K562 (cell line): Measurements from ENCODE around the gene RNF44. TPM values are rescaled to one million over a fixed set of nuclear protein-coding genes. Genes with fewer than 3 reads are reported as not detected.

Experiments
- ATAC-seq: fragments of 200-7000 bp; cut with Tn5 transposase; 3 replicates; pipeline ENCODE4 v1.9.1; 2020; ENCODE audit warnings: moderate library complexity
- BruUV-seq: library from RNA; stranded (reverse); fragments of 400-500 nt; replicated peaks from 2 replicates; lab custom pipeline; 2021; lab: Mats Ljungman, UMichigan
- CTCF ChIA-PET: fragments of 300-600 bp; formaldehyde crosslinking; extraction: SDS; loops from one replicate; lab custom pipeline; 2021; ENCODE audit warnings: low intra/inter-chr PET ratio; lab: Yijun Ruan, JAX
- POLR2A ChIA-PET: fragments of 300-600, 350-650 bp; sonication (Branson Sonifier 250); formaldehyde crosslinking; extraction: SDS; loops from one replicate; lab custom pipeline; 2021; ENCODE audit warnings: antibody characterized with exemption, inconsistent platforms; lab: Yijun Ruan, JAX
- DNase-seq, 4 experiments: peaks; one replicate each; pipeline versions ENCODE4 v3.0.0 to v3.0.0-alpha.2; 2011 to 2018; ENCODE audit warnings: low spot score in 3 of 4, mixed read lengths in 3 of 4; ENCODE audit errors: extremely low read depth in 1 of 4
- FAIRE-seq: peaks from 2 replicates; lab custom pipeline; 2011; peaks lifted over from hg19 to GRCh38; lab: Jason Lieb, UNC
- H2AFZ ChIP-seq: 2 replicates; pipeline ENCODE4 v1.6.0; 2011; ENCODE audit warnings: low read depth, low read length, control low read depth, inconsistent platforms
- H3K27ac ChIP-seq: fragments of 200-600 bp; 3 replicates; pipeline ENCODE4 v1.8.0; 2011; ENCODE audit warnings: low read depth, mild to moderate bottlenecking, control low read depth, inconsistent platforms, low read length, moderate library complexity, mixed read lengths; ENCODE audit errors: extremely low read depth
- H3K27me3 ChIP-seq, 2 experiments: fragments of 300-600 bp in 1 of 2; 2 replicates in 1 of 2; 3 replicates in 1 of 2; pipeline versions ENCODE4 v1.6.0 to v1.8.0; 2011; ENCODE audit warnings: inconsistent platforms in 2 of 2, low read length in 2 of 2, mild to moderate bottlenecking in 1 of 2, mixed read lengths in 1 of 2, moderate library complexity in 1 of 2; ENCODE audit not compliant: control insufficient read depth in 2 of 2, insufficient read depth in 2 of 2
- H3K36me3 ChIP-seq: fragments of 300-600 bp; 3 replicates; pipeline ENCODE4 v1.8.0; 2011; ENCODE audit warnings: mild to moderate bottlenecking, low read length, inconsistent platforms; ENCODE audit not compliant: control insufficient read depth, insufficient read depth
- H3K4me1 ChIP-seq, 2 experiments: fragments of 200-600 bp in 1 of 2; replicated peaks in 1 of 2; 2 replicates in 1 of 2; 3 replicates in 1 of 2; pipeline versions ENCODE4 v1.5.1 to v1.8.0; 2011; ENCODE audit warnings: inconsistent platforms in 2 of 2, low read length in 2 of 2, mild to moderate bottlenecking in 1 of 2, mixed read lengths in 1 of 2, moderate library complexity in 1 of 2; ENCODE audit not compliant: control insufficient read depth in 2 of 2, insufficient read depth in 2 of 2
- H3K4me2 ChIP-seq: 2 replicates; pipeline ENCODE4 v1.6.1; 2011; ENCODE audit warnings: low read length, control low read depth, inconsistent platforms, mixed read lengths; ENCODE audit not compliant: insufficient read depth
- H3K4me3 ChIP-seq: fragments of 200-600 bp; sonication (generic), shearing (Covaris generic); 2 replicates; pipeline ENCODE4 v1.5.1; 2016; ENCODE audit warnings: control low read depth, inconsistent platforms
- H3K79me2 ChIP-seq: fragments of 200-600 bp; 3 replicates; pipeline ENCODE4 v1.8.0; 2011; ENCODE audit warnings: low read length, inconsistent platforms; ENCODE audit not compliant: control insufficient read depth, insufficient read depth
- H3K9ac ChIP-seq, 2 experiments: 2 replicates each; pipeline versions ENCODE4 v1.6.0 to v1.6.1; 2011; ENCODE audit warnings: low read depth in 2 of 2, low read length in 2 of 2, control low read depth in 1 of 2, inconsistent platforms in 1 of 2, mild to moderate bottlenecking in 1 of 2, mixed read lengths in 1 of 2; ENCODE audit not compliant: insufficient read depth in 1 of 2
- H3K9me1 ChIP-seq: one replicate; pipeline ENCODE4 v1.6.0; 2011; ENCODE audit warnings: inconsistent platforms, mild to moderate bottlenecking, low read length, moderate library complexity; ENCODE audit not compliant: control insufficient read depth, insufficient read depth
- H3K9me3 ChIP-seq: replicated peaks from 2 replicates; pipeline ENCODE4 v1.5.1; 2011; ENCODE audit warnings: low read depth, low read length, inconsistent platforms; ENCODE audit not compliant: control insufficient read depth, insufficient read depth
- H4K20me1 ChIP-seq: replicated peaks from 2 replicates; pipeline ENCODE4 v1.6.1; 2011; ENCODE audit warnings: low read length, inconsistent platforms, mixed read lengths; ENCODE audit not compliant: control insufficient read depth, insufficient read depth
- HNRNPH1 ChIP-seq: fragments of 200-400 bp; formaldehyde crosslinking; optimal IDR thresholded peaks from 2 replicates; pipeline ENCODE3; 2017; ENCODE audit warnings: low read depth, mild to moderate bottlenecking, low read length, moderate library complexity
- PHTF2 ChIP-seq: fragments of 250-450 bp; sonication (Bioruptor Pico); IDR thresholded peaks from 2 replicates; pipeline ENCODE4 v1.5.0; 2021; ENCODE audit warnings: mild to moderate bottlenecking
- RBFOX2 ChIP-seq: fragments of 200-400 bp; formaldehyde crosslinking; IDR thresholded peaks from 2 replicates; pipeline ENCODE4 v1.6.1; 2017; ENCODE audit warnings: low read depth, mild to moderate bottlenecking, low read length, moderate library complexity
- STAT5B ChIP-seq: fragments of 250-450 bp; sonication (Bioruptor Pico); IDR thresholded peaks from 2 replicates; pipeline ENCODE4 v1.8.0; 2021; ENCODE audit warnings: mild to moderate bottlenecking, inconsistent platforms
- WGBS: fragments of 100-300 bp; shearing (Covaris generic); methylation state at CpG from one replicate; pipeline ENCODE4 v1.1.6; 2016; ENCODE audit warnings: low coverage, mixed read lengths; ENCODE audit not compliant: insufficient coverage; ENCODE audit errors: missing lambda C conversion rate; 5-methylcytosine and 5-hydroxymethylcytosine counted together
- in situ Hi-C: fragments of 300-500 bp; cut with MboI; formaldehyde crosslinking; loops from 4 replicates; pipeline ENCODE4 v1.15.0; 2018; ENCODE audit warnings: inconsistent platforms, mixed read lengths
- intact Hi-C: fragments of 100-400 bp; cut with micrococcal nuclease; formaldehyde crosslinking; loops from 2 replicates; pipeline ENCODE4 v1.14.2; 2022
- polyA plus RNA-seq, 8 experiments: library from polyadenylated mRNA; depleted of rRNA in 4 of 8; stranded (reverse) in 5 of 8; unstranded in 3 of 8; fragments of >200 nt; fragmentation: Nextera tagmentation in 2 of 8; fragmentation: Illumina TruSeq in 1 of 8; extraction: Ambion mirVana in 2 of 8; extraction: Trizol in 1 of 8; gene quantifications; 2 replicates each; pipeline versions ENCODE4 v1.2.1 to v1.2.3, GENCODE V29; 2011 to 2014; ENCODE audit warnings: inconsistent platforms in 1 of 8, missing spikeins in 1 of 8
- total RNA-seq, 7 experiments: library from RNA; depleted of rRNA in 6 of 7; stranded (reverse); fragments of >200 nt in 6 of 7; fragmentation: Illumina TruSeq in 2 of 7; extraction: Trizol in 2 of 7; gene quantifications; 2 replicates each; pipeline versions ENCODE4 v1.2.1 to v1.2.3, GENCODE V29; 2011 to 2021; ENCODE audit warnings: low replicate concordance in 1 of 7
- TF ChIP-seq, protein P1 (sequence below): fragments of 450-650 bp; formaldehyde crosslinking; IDR thresholded peaks from 2 replicates; pipeline ENCODE4 v1.4.0; 2020; ENCODE audit warnings: mild to moderate bottlenecking, moderate library complexity
- TF ChIP-seq, protein P2 (sequence below), 2 experiments: fragments of 450-650 bp in 1 of 2; IDR thresholded peaks; 2 replicates each; pipeline ENCODE4 v1.6.1; 2011 to 2017; ENCODE audit warnings: low read depth in 2 of 2, antibody characterized with exemption in 1 of 2, borderline replicate concordance in 1 of 2, low read length in 1 of 2, mild to moderate bottlenecking in 1 of 2, mixed read lengths in 1 of 2; ENCODE audit not compliant: control insufficient read depth in 1 of 2
- TF ChIP-seq, protein P3 (sequence below): sonication (generic); formaldehyde crosslinking; IDR thresholded peaks from 2 replicates; pipeline ENCODE4 v1.8.1; 2023; ENCODE audit warnings: mild to moderate bottlenecking, missing genetic modification reagents

The RNF44 gene
- total and polyA plus RNA-seq, 9 of the 15 experiments (the other 6 are each of a cell fraction or from before 2014, with no cell fraction given), result 1.6 to 82.6 (median 7.4) TPM

DNA sequence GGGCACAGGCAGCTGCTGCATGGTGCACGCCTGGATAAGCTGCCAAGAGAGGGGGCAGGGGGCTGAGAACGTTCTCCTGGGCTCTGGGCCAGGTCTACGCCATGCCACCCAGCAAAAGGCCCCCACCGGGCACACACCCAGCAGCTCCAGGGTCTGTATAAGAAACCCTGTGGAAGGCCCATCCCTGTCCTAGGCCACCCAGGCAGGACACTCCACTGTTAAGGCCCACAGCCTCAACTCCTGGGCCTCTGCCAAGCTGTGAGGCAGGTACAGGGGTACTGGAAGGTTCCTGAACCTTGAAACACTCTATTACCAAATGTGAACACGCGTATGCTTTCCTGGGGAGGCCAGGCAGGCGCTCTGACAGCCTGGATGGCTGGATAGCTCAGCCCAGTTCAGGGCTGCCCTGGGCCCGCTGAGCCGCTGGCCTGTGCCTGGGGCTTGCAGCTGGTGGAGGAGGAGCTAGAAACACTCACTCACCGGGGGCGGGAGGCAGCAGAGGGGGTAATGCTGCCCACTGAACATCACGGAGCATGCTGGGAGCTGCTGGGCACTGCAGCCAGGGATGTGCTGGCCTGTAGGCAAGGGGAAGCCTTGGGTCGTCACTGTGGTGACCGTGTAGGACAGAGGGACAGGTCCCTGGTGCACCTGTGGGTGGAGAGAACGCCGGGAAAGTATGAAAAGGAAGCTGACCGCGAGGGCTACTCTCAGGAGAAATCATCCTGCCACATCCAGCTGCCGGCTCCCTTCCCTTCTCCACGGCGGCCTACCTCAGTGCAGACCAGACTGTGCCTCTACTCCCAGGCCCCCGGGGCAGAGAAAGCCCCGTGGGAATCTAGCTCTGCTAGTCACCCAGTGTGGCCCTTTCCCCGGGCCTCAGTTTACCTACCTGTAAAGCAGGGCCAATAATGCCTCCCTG, 6.0 kb downstream of the RNF44 start:
- H3K9me1 ChIP-seq, result peaks cover 4% of the 10 kb centered on the region
- H4K20me1 ChIP-seq, result peaks cover 26% of the 10 kb centered on the region; the same call in 1 of the 2 replicates
- TF ChIP-seq RBFOX2 (peak; percentile 60; the same call in 1 of the 2 replicates), PHTF2 (CRISPR knock-in tag) (no peak), STAT5B (CRISPR knock-in tag) (no peak), HNRNPH1 (no peak)
- TF ChIP-seq, protein P1, sequence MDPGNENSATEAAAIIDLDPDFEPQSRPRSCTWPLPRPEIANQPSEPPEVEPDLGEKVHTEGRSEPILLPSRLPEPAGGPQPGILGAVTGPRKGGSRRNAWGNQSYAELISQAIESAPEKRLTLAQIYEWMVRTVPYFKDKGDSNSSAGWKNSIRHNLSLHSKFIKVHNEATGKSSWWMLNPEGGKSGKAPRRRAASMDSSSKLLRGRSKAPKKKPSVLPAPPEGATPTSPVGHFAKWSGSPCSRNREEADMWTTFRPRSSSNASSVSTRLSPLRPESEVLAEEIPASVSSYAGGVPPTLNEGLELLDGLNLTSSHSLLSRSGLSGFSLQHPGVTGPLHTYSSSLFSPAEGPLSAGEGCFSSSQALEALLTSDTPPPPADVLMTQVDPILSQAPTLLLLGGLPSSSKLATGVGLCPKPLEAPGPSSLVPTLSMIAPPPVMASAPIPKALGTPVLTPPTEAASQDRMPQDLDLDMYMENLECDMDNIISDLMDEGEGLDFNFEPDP (CRISPR knock-in tag), result no peak
- TF ChIP-seq, protein P2, sequence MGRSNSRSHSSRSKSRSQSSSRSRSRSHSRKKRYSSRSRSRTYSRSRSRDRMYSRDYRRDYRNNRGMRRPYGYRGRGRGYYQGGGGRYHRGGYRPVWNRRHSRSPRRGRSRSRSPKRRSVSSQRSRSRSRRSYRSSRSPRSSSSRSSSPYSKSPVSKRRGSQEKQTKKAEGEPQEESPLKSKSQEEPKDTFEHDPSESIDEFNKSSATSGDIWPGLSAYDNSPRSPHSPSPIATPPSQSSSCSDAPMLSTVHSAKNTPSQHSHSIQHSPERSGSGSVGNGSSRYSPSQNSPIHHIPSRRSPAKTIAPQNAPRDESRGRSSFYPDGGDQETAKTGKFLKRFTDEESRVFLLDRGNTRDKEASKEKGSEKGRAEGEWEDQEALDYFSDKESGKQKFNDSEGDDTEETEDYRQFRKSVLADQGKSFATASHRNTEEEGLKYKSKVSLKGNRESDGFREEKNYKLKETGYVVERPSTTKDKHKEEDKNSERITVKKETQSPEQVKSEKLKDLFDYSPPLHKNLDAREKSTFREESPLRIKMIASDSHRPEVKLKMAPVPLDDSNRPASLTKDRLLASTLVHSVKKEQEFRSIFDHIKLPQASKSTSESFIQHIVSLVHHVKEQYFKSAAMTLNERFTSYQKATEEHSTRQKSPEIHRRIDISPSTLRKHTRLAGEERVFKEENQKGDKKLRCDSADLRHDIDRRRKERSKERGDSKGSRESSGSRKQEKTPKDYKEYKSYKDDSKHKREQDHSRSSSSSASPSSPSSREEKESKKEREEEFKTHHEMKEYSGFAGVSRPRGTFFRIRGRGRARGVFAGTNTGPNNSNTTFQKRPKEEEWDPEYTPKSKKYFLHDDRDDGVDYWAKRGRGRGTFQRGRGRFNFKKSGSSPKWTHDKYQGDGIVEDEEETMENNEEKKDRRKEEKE (IDR thresholded peaks at IDR 0.05; ENCODE audit: borderline replicate concordance in 1 of 2, control insufficient read depth in 1 of 2, low read depth in 2 of 2, low read length in 1 of 2), result no peak
- TF ChIP-seq, protein P3, sequence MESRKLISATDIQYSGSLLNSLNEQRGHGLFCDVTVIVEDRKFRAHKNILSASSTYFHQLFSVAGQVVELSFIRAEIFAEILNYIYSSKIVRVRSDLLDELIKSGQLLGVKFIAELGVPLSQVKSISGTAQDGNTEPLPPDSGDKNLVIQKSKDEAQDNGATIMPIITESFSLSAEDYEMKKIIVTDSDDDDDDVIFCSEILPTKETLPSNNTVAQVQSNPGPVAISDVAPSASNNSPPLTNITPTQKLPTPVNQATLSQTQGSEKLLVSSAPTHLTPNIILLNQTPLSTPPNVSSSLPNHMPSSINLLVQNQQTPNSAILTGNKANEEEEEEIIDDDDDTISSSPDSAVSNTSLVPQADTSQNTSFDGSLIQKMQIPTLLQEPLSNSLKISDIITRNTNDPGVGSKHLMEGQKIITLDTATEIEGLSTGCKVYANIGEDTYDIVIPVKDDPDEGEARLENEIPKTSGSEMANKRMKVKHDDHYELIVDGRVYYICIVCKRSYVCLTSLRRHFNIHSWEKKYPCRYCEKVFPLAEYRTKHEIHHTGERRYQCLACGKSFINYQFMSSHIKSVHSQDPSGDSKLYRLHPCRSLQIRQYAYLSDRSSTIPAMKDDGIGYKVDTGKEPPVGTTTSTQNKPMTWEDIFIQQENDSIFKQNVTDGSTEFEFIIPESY (CRISPR knock-in tag), result peak; percentile 64
- TF ChIP-seq, all 486 proteins: peak for 2
- peaks cover 38% of the 10 kb centered on the region for H3K79me2 ChIP-seq
- no peak overlapping the region for H3K4me2 ChIP-seq
- H3K9me3 ChIP-seq, result no peaks in the 10 kb centered on the region
- H3K4me3 ChIP-seq, result no peak overlapping the region
- no TSS peak for BruUV-seq
- ChIA-PET CTCF (no interaction called here), POLR2A (interaction anchor here (0.6 to 1.3 kb wide), 4 partner anchors 10 to 83 kb away, joined by 3 to 6 read pairs (median 4); partner anchors contain the start of gene FAF2)
- H3K9ac ChIP-seq, result peak overlapping the region in 1 of 2 experiments; percentile 17; a peak in 1 of 4 replicates
- no peaks in the 10 kb centered on the region for H3K27me3 ChIP-seq
- H3K4me1 ChIP-seq, result peaks cover 27 to 58% of the 10 kb centered on the region in 2 experiments
- ATAC-seq (no peak), FAIRE-seq (no peak), DNase-seq (no peak)
- peaks cover 78% of the 10 kb centered on the region; the same call in 2 of the 3 replicates for H3K36me3 ChIP-seq
- 93% methylated on average over 21 of the region's 24 CpGs for WGBS
- H3K27ac ChIP-seq, result no peak overlapping the region
- in situ Hi-C loops (no loop called here), intact Hi-C loops (no loop called here)
- H2AFZ ChIP-seq, result no peak overlapping the region
